ENCODE measurements around the gene ARAP2.

- no peak for TF ChIP-seq ZNF660 (tag by site-specific recombination; IDR thresholded peaks at IDR 0.05)
- TF ChIP-seq KLF9 (tag by site-specific recombination; IDR thresholded peaks at IDR 0.05; ENCODE audit: low read depth) = no peak
Measured at GRCh38 chr4:36115312-36115711, 129.0 kb downstream of the ARAP2 start.

Data from HEK293 (cell line).